GM18511 (cell line): ENCODE results near the gene SPAST.
"Not testable (repeated sequence)": the region's sequence is repeated elsewhere in the genome, so short reads cannot be mapped to it uniquely, and the experiment has no call there.

Experiments
- ATAC-seq: cut with Tn5 transposase; IDR thresholded peaks from one replicate; pipeline ENCODE4 v1.9.1; 2021; ENCODE audit warnings: mild to moderate bottlenecking, moderate library complexity; ENCODE audit not compliant: unreplicated experiment

The SPAST gene

GRCh38 chr2:32063310-32064020, at the start of gene SPAST:
Gene SPAST (plus strand): TSS chr2:32063556. CDS start chr2:32063832, 276 bp downstream.
- peak; percentile 97 for ATAC-seq

GRCh38 chr2:32018789-32019482, 44.4 kb upstream of the SPAST start:
- ATAC-seq, result not testable (repeated sequence)

- ATAC-seq, result not testable (repeated sequence)
Observed at GRCh38 chr2:32034198-32034887, 29.0 kb upstream of the SPAST start.

GRCh38 chr2:32039447-32040219, 23.7 kb upstream of the SPAST start, which contains the start of gene DPY30:
Gene DPY30 (minus strand): TSS chr2:32039805. CDS start chr2:32039456, 349 bp downstream.
- ATAC-seq, result peak; percentile 89

- no peak for ATAC-seq
Observed at GRCh38 chr2:32043561-32043960, 19.8 kb upstream of the SPAST start.

- ATAC-seq, result no peak
Observed at GRCh38 chr2:32051836-32052439, 11.4 kb upstream of the SPAST start.

- not testable (repeated sequence) for ATAC-seq
Observed at GRCh38 chr2:32054583-32054982, 8.8 kb upstream of the SPAST start.

- ATAC-seq, result no peak
Observed at GRCh38 chr2:32058130-32058529, 5.2 kb upstream of the SPAST start.

- no peak for ATAC-seq
Observed at GRCh38 chr2:32060266-32060665, 3.1 kb upstream of the SPAST start.

- ATAC-seq, result no peak
Observed at GRCh38 chr2:32061430-32061829, 1.9 kb upstream of the SPAST start.

- no peak for ATAC-seq
Observed at GRCh38 chr2:32061973-32062861, 1.1 kb upstream of the SPAST start.

GRCh38 chr2:32064021-32064601, 755 bp downstream of the SPAST start:
- ATAC-seq, result peak; percentile 12

GRCh38 chr2:32064713-32065112, 1.4 kb downstream of the SPAST start:
- ATAC-seq, result no peak

GRCh38 chr2:32067549-32067948, 4.2 kb downstream of the SPAST start:
- ATAC-seq, result no peak

- no peak for ATAC-seq
Observed at GRCh38 chr2:32074134-32074506, 10.8 kb downstream of the SPAST start.

- ATAC-seq, result no peak
Observed at GRCh38 chr2:32095671-32096070, 32.3 kb downstream of the SPAST start.

GRCh38 chr2:32108111-32108510, 44.8 kb downstream of the SPAST start:
- no peak for ATAC-seq

GRCh38 chr2:32118055-32118454, 54.7 kb downstream of the SPAST start:
- no peak for ATAC-seq

- no peak for ATAC-seq
Observed at GRCh38 chr2:32119161-32119560, 55.8 kb downstream of the SPAST start.
